A549 (cell line): ENCODE data around the gene ZNF274. TPM values are rescaled to one million over a fixed set of nuclear protein-coding genes. Genes with fewer than 3 reads are reported as not detected.
A peak's percentile ranks its signal among the peaks of the same experiment; 100 is the strongest.
"Not testable (repeated sequence)": the region's sequence is repeated elsewhere in the genome, so short reads cannot be mapped to it uniquely, and the experiment has no call there.

Experiments used
- ATAC-seq, 2 experiments: fragments of 200-7000 bp in 1 of 2; fragments of >200 bp in 1 of 2; cut with Nextera tagmentation in 1 of 2; cut with Tn5 transposase in 1 of 2; 3 replicates each; pipeline versions ENCODE4 v1.8.0 to v1.9.1; 2018 to 2020; ENCODE audit warnings: mild to moderate bottlenecking in 1 of 2, moderate library complexity in 1 of 2
- CTCF ChIA-PET: fragments of 300-600 bp; sonication (Branson Sonifier 250); formaldehyde crosslinking; extraction: SDS; loops from one replicate; lab custom pipeline; 2021; ENCODE audit warnings: antibody characterized with exemption, inconsistent platforms; lab: Yijun Ruan, JAX
- POLR2A ChIA-PET: fragments of 350-600 bp; formaldehyde crosslinking; extraction: SDS; loops from one replicate; lab custom pipeline; 2021; ENCODE audit warnings: antibody characterized with exemption, inconsistent platforms; lab: Yijun Ruan, JAX
- DNase-seq, 2 experiments: peaks; one replicate each; pipeline versions ENCODE4 v3.0.0 to v3.0.0-alpha.2; 2011 to 2016; ENCODE audit warnings: low read depth in 1 of 2, low spot score in 1 of 2
- FAIRE-seq: peaks from 2 replicates; lab custom pipeline; 2011; peaks lifted over from hg19 to GRCh38; lab: Jason Lieb, UNC
- H3K27ac ChIP-seq, 2 experiments: fragments of >200 bp; sonication (Bioruptor Twin); formaldehyde crosslinking; 3 replicates each; pipeline ENCODE4 v1.5.1; 2016 to 2017
- H3K4me1 ChIP-seq: fragments of >200 bp; sonication (Bioruptor Twin); formaldehyde crosslinking; 3 replicates; pipeline ENCODE4 v1.6.1; 2016
- H3K4me2 ChIP-seq: fragments of >200 bp; sonication (Bioruptor Twin); formaldehyde crosslinking; 3 replicates; pipeline ENCODE4 v1.6.1; 2016
- H3K4me3 ChIP-seq: fragments of >200 bp; sonication (Bioruptor Twin); formaldehyde crosslinking; 3 replicates; pipeline ENCODE4 v1.5.1; 2016
- H3K9me3 ChIP-seq: fragments of >200 bp; sonication (Bioruptor Twin); formaldehyde crosslinking; 3 replicates; pipeline ENCODE4 v1.6.1; 2016
- CBX8 ChIP-seq: fragments of 200-600 bp; sonication (generic); IDR thresholded peaks from 2 replicates; pipeline ENCODE4 v1.6.1; 2016
- CEBPB ChIP-seq, 2 experiments: fragments of >200 bp in 1 of 2; sonication (Bioruptor Twin) in 1 of 2; formaldehyde crosslinking in 1 of 2; IDR thresholded peaks; 2 replicates each; pipeline ENCODE4 v1.6.1; 2012 to 2016
- EHMT2 ChIP-seq: fragments of 200-600 bp; sonication (generic); IDR thresholded peaks from 2 replicates; pipeline ENCODE4 v1.6.1; 2016; ENCODE audit warnings: antibody characterized with exemption, low read depth, mild to moderate bottlenecking, moderate library complexity
- FOSB ChIP-seq: fragments of 250-450 bp; sonication (Bioruptor Pico); IDR thresholded peaks from 2 replicates; pipeline ENCODE4 v1.5.0; 2020; ENCODE audit warnings: mild to moderate bottlenecking, moderate library complexity
- GATA3 ChIP-seq: IDR thresholded peaks from 2 replicates; pipeline ENCODE4 v1.6.1; 2012; ENCODE audit warnings: borderline replicate concordance
- HDAC2 ChIP-seq: fragments of 200-600 bp; sonication (generic); IDR thresholded peaks from 2 replicates; pipeline ENCODE4 v1.6.1; 2016
- MAX ChIP-seq: IDR thresholded peaks from 2 replicates; pipeline ENCODE4 v1.6.1; 2012
- MYC ChIP-seq: IDR thresholded peaks from 2 replicates; pipeline ENCODE4 v1.6.1; 2012; ENCODE audit warnings: mild to moderate bottlenecking, inconsistent platforms, low read length, improper control_type of control experiment, borderline replicate concordance
- NFE2L2 ChIP-seq: fragments of 150-350 bp; conservative IDR thresholded peaks from 2 replicates; pipeline ENCODE4 v1.6.1; 2014; ENCODE audit warnings: low read length
- NPAS2 ChIP-seq: fragments of 250-450 bp; sonication (Bioruptor Pico); IDR thresholded peaks from 2 replicates; pipeline ENCODE4 v1.8.0; 2022; ENCODE audit warnings: mild to moderate bottlenecking, moderate library complexity, borderline replicate concordance
- NR3C1 ChIP-seq: fragments of >200 bp; sonication (Bioruptor Twin); formaldehyde crosslinking; IDR thresholded peaks from 3 replicates; pipeline ENCODE4 v1.6.1; 2017
- POLR2A ChIP-seq: IDR thresholded peaks from 2 replicates; pipeline ENCODE4 v1.6.1; 2012; ENCODE audit warnings: mild to moderate bottlenecking, low read length
- RARB ChIP-seq: fragments of 250-450 bp; sonication (Bioruptor Pico); IDR thresholded peaks from 2 replicates; pipeline ENCODE4 v1.8.0; 2021; ENCODE audit warnings: mild to moderate bottlenecking, moderate library complexity
- TP53 ChIP-seq: fragments of 250-450 bp; sonication (Bioruptor Pico); IDR thresholded peaks from 2 replicates; pipeline ENCODE4 v1.5.0; 2021; ENCODE audit warnings: mild to moderate bottlenecking, moderate library complexity
- ZFP36 ChIP-seq: fragments of 450-650 bp; IDR thresholded peaks from 2 replicates; pipeline ENCODE4 v1.6.1; 2014; ENCODE audit warnings: borderline replicate concordance; ENCODE audit not compliant: partially characterized antibody
- ZNF302 ChIP-seq: fragments of 250-450 bp; sonication (Bioruptor Pico); IDR thresholded peaks from 2 replicates; pipeline ENCODE4 v1.9.0; 2021; ENCODE audit warnings: inconsistent platforms, mild to moderate bottlenecking, moderate library complexity
- WGBS: methylation state at CpG from one replicate; pipeline ENCODE4 v1.1.6; 2017; ENCODE audit errors: missing lambda C conversion rate; 5-methylcytosine and 5-hydroxymethylcytosine counted together
- polyA plus RNA-seq, 4 experiments: library from polyadenylated mRNA; depleted of rRNA in 3 of 4; stranded (reverse); fragments of >200 nt; fragmentation: RNase III in 1 of 4; extraction: RNeasy Plus Mini Kit Qiagen cat#74134 plus additional on column Dnase treatment in 1 of 4; gene quantifications; 2 replicates in 3 of 4; 3 replicates in 1 of 4; pipeline ENCODE4 v1.2.3, GENCODE V29; 2011 to 2017
- TF ChIP-seq, protein P1 (sequence below): fragments of 250-450 bp; sonication (Bioruptor Pico); IDR thresholded peaks from 2 replicates; pipeline ENCODE4 v1.5.0; 2020; ENCODE audit warnings: low read depth, mild to moderate bottlenecking, moderate library complexity
- TF ChIP-seq, protein P2 (sequence below): IDR thresholded peaks from 2 replicates; pipeline ENCODE4 v1.6.1; 2012; ENCODE audit warnings: low read depth, borderline replicate concordance
- TF ChIP-seq, protein P3 (sequence below): fragments of 250-450 bp; sonication (Bioruptor Pico); IDR thresholded peaks from 2 replicates; pipeline ENCODE4 v1.5.0; 2021; ENCODE audit warnings: mild to moderate bottlenecking, moderate library complexity, borderline replicate concordance
- TF ChIP-seq, protein P4 (sequence below): fragments of 450-650 bp; IDR thresholded peaks from 2 replicates; pipeline ENCODE4 v1.6.1; 2014; ENCODE audit warnings: antibody characterized with exemption

ZNF274 gene
- polyA plus RNA-seq, 2 of the 4 experiments (the other 2 are of a cell fraction), result 15.8 to 28.7 TPM

DNA sequence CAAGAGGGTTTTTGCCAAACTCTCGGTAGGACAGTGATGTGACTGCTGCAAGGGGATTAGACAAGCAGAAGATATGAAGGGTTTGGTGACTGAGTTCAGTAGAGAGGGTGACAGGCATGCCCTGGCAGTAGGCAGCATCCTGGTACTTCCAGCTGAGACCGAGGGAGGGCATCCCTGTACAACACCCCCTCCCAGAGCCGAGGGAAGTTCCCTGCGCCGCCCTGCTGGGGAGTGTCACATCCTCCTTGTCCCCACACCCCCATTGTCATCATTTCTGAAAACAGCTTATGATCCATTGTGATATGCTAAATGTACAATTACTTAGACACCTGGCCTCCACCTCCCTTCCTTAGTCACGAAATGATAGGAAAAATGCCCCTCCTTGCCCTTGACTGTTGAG is 60.5 kb downstream of the ZNF274 start:
- 90% methylated on average over 6 of the region's 6 CpGs for WGBS
- Histone ChIP-seq H3K4me2 (no peak overlapping the region), H3K4me3 (no peak overlapping the region), H3K9me3 (peaks cover 99% of the 10 kb centered on the region), H3K4me1 (no peaks in the 10 kb centered on the region)
- CTCF ChIA-PET, result no interaction called here
- ATAC-seq (no peak; a peak in 2 of 6 replicates), FAIRE-seq (no peak)
- TF ChIP-seq, protein P1, sequence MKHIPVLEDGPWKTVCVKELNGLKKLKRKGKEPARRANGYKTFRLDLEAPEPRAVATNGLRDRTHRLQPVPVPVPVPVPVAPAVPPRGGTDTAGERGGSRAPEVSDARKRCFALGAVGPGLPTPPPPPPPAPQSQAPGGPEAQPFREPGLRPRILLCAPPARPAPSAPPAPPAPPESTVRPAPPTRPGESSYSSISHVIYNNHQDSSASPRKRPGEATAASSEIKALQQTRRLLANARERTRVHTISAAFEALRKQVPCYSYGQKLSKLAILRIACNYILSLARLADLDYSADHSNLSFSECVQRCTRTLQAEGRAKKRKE (CRISPR knock-in tag), result no peak
- TF ChIP-seq CBX8 (no peak), NR3C1 (no peak)
- TF ChIP-seq, all 56 proteins: peak for 0
- POLR2A ChIA-PET, result no interaction called here
- no peak overlapping the region for H3K27ac ChIP-seq
- DNase-seq, result no peak

- ATAC-seq, result no peak
- Histone ChIP-seq H3K4me1 (no peaks in the 10 kb centered on the region), H3K27ac (no peak overlapping the region), H3K4me2 (no peak overlapping the region), H3K4me3 (no peak overlapping the region), H3K9me3 (peaks cover 99% of the 10 kb centered on the region)
- DNase-seq, result no peak
- 92% methylated on average over 3 of the region's 3 CpGs for WGBS
- POLR2A ChIA-PET, result no interaction called here
- TF ChIP-seq, protein P2, sequence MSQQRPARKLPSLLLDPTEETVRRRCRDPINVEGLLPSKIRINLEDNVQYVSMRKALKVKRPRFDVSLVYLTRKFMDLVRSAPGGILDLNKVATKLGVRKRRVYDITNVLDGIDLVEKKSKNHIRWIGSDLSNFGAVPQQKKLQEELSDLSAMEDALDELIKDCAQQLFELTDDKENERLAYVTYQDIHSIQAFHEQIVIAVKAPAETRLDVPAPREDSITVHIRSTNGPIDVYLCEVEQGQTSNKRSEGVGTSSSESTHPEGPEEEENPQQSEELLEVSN, result no peak
- TF ChIP-seq, protein P3, sequence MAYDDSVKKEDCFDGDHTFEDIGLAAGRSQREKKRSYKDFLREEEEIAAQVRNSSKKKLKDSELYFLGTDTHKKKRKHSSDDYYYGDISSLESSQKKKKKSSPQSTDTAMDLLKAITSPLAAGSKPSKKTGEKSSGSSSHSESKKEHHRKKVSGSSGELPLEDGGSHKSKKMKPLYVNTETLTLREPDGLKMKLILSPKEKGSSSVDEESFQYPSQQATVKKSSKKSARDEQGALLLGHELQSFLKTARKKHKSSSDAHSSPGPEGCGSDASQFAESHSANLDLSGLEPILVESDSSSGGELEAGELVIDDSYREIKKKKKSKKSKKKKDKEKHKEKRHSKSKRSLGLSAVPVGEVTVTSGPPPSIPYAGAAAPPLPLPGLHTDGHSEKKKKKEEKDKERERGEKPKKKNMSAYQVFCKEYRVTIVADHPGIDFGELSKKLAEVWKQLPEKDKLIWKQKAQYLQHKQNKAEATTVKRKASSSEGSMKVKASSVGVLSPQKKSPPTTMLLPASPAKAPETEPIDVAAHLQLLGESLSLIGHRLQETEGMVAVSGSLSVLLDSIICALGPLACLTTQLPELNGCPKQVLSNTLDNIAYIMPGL (CRISPR knock-in tag), result no peak
- TF ChIP-seq TP53 (CRISPR knock-in tag) (no peak), MYC (no peak), NPAS2 (no peak), EHMT2 (no peak), RARB (no peak), GATA3 (no peak), MAX (no peak), ZNF302 (no peak), NFE2L2 (no peak), HDAC2 (no peak), CEBPB (IDR thresholded peaks at IDR 0.05) (no peak)
- TF ChIP-seq, protein P4, sequence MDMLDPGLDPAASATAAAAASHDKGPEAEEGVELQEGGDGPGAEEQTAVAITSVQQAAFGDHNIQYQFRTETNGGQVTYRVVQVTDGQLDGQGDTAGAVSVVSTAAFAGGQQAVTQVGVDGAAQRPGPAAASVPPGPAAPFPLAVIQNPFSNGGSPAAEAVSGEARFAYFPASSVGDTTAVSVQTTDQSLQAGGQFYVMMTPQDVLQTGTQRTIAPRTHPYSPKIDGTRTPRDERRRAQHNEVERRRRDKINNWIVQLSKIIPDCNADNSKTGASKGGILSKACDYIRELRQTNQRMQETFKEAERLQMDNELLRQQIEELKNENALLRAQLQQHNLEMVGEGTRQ, result no peak
- no peak for FAIRE-seq
- CTCF ChIA-PET, result no interaction called here
Measured at GRCh38 chr19:58248886-58249285, 66.0 kb downstream of the ZNF274 start.

DNA sequence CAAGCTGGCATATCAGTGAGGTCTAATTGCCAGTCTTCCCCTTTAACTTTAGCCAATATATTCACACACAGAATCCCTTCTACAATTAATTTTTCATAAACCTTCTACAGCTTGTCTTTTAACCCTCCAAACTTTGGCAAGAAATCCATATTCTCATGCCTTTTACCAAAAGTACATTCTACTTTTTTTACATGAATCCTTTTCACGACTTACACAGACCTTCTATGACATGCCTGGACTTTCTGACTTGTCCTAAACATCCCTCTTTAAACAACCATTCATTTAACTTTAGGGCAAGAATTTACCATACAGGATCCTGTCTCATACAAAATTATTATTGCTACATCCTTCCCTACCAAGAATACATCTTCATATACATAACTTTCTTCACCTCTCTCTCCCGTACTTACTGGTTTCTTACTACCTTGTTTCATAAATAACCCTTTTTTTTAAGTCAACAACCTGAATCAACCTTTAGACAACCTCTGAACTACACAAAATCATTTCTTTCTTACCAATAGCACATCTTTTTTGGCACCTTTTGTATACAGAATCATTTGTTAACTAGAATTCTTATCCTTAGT is 69.3 kb downstream of the ZNF274 start:
- CTCF ChIA-PET, result interaction anchor here (1.3 to 1.5 kb wide), 2 partner anchors 10 kb away, joined by 3 read pairs; no protein-coding TSS in a partner anchor
- POLR2A ChIA-PET, result no interaction called here
- TF ChIP-seq ZFP36, result peak; percentile 96
- TF ChIP-seq POLR2A, result no peak
- TF ChIP-seq FOSB (CRISPR knock-in tag), result no peak
- TF ChIP-seq, all 56 proteins: peak for 1
- H3K27ac ChIP-seq, result no peak overlapping the region
- DNase-seq (peak in 1 of 2 experiments; percentile 67), ATAC-seq (no peak), FAIRE-seq (peak; percentile 68)
- H3K9me3 ChIP-seq, result peaks cover 98% of the 10 kb centered on the region
- no peaks in the 10 kb centered on the region for H3K4me1 ChIP-seq
- no peak overlapping the region for H3K4me2 ChIP-seq
- no peak overlapping the region for H3K4me3 ChIP-seq
- 69% methylated on average over 2 of the region's 2 CpGs for WGBS

- H3K4me2 ChIP-seq, H3K4me1 ChIP-seq, CTCF ChIA-PET, DNase-seq, FAIRE-seq, H3K27ac ChIP-seq, POLR2A ChIA-PET, H3K4me3 ChIP-seq, ATAC-seq: not testable (repeated sequence)
- WGBS, result 68% methylated on average over 2 of the region's 4 CpGs
- peaks cover 99% of the 10 kb centered on the region for H3K9me3 ChIP-seq
Measured at GRCh38 chr19:58258259-58258658, 75.4 kb downstream of the ZNF274 start.
